A549 treated with Hydrocortisone at 1 μM for 4 hours (cell line): ENCODE results near the gene FBXL16. TPM values are rescaled to one million over a fixed set of nuclear protein-coding genes. Genes with fewer than 3 reads are reported as not detected.

Source experiments
- total RNA-seq: library from RNA; stranded (reverse); fragments of 200-300 nt; extraction: Qiagen RNA extraction; gene quantifications from 5 replicates; pipeline ENCODE4 v1.2.3, GENCODE V29; 2022

Gene FBXL16
- total RNA-seq, 1 experiment from 2014 or later: 14.5 TPM

Other genes starting within 250 kb of the FBXL16 start
- gene CAPN15, start 178.1 kb downstream of the FBXL16 start, total RNA-seq: 50.9 to 69.7 TPM (median 68.7 TPM) in 5 replicates
- gene PRR35, start 145.4 kb downstream of the FBXL16 start, total RNA-seq: 0.14 to 0.22 TPM (median 0.16 TPM) in 5 replicates
- gene NHLRC4, start 138.8 kb downstream of the FBXL16 start, total RNA-seq: 0.17 to 0.32 TPM (median 0.23 TPM) in 5 replicates
- 30.4 to 41.6 TPM (median 38.8 TPM) in 5 replicates for gene PIGQ, start 135.8 kb downstream of the FBXL16 start, total RNA-seq
- 14.8 to 19.3 TPM (median 17.6 TPM) in 5 replicates for gene RAB40C, start 115.7 kb downstream of the FBXL16 start, total RNA-seq
- 0.10 to 0.23 TPM (median 0.18 TPM) in 5 replicates for gene WFIKKN1, start 74.8 kb downstream of the FBXL16 start, total RNA-seq
- gene METTL26, start 69.5 kb downstream of the FBXL16 start, total RNA-seq: 63.7 to 140 TPM (median 135 TPM) in 5 replicates
- gene MCRIP2, start 64.0 kb downstream of the FBXL16 start, total RNA-seq: 18.5 to 43.3 TPM (median 40.9 TPM) in 5 replicates
- gene WDR90, start 56.4 kb downstream of the FBXL16 start, total RNA-seq: 18.5 to 27.3 TPM (median 24.3 TPM) in 5 replicates
- gene RHOT2, start 37.7 kb downstream of the FBXL16 start, total RNA-seq: 70.8 to 97.1 TPM (median 87.4 TPM) in 5 replicates
- 0.63 to 1.6 TPM (median 1.1 TPM) in 5 replicates for gene RHBDL1, start 30.1 kb downstream of the FBXL16 start, total RNA-seq
- gene STUB1, start 25.4 kb downstream of the FBXL16 start, total RNA-seq: 79.2 to 127 TPM (median 122 TPM) in 5 replicates
- gene JMJD8, start 21.5 kb downstream of the FBXL16 start, total RNA-seq: 73.2 to 80.1 TPM (median 77.6 TPM) in 5 replicates
- 5.3 to 6.9 TPM (median 6.1 TPM) in 5 replicates for gene WDR24, start 15.4 kb downstream of the FBXL16 start, total RNA-seq
- gene METRN, start 9.3 kb upstream of the FBXL16 start, total RNA-seq: 58.6 to 221 TPM (median 196 TPM) in 5 replicates
- 23.4 to 64.7 TPM (median 56.5 TPM) in 5 replicates for gene ANTKMT, start 15.3 kb upstream of the FBXL16 start, total RNA-seq
- gene CCDC78, start 20.6 kb upstream of the FBXL16 start, total RNA-seq: 5.0 to 6.3 TPM (median 5.8 TPM) in 5 replicates
- 16.0 to 19.2 TPM (median 18.8 TPM) in 5 replicates for gene HAGHL, start 21.3 kb upstream of the FBXL16 start, total RNA-seq
- gene CIAO3, start 35.2 kb upstream of the FBXL16 start, total RNA-seq: 25.8 to 31.1 TPM (median 27.7 TPM) in 5 replicates
- gene MSLN, start 54.9 kb upstream of the FBXL16 start, total RNA-seq: 2.5 to 4.0 TPM (median 3.1 TPM) in 5 replicates
- gene RPUSD1, start 82.6 kb upstream of the FBXL16 start, total RNA-seq: 36.3 to 54.3 TPM (median 50.8 TPM) in 5 replicates
- gene CHTF18, start 82.8 kb upstream of the FBXL16 start, total RNA-seq: 16.6 to 25.7 TPM (median 24.4 TPM) in 5 replicates
- gene GNG13, start 94.9 kb upstream of the FBXL16 start, total RNA-seq: 0.14 TPM in 1 of 5 replicates, not detected in the others